ENCODE results near the gene PSMD6. TPM values are rescaled to one million over a fixed set of nuclear protein-coding genes. Genes with fewer than 3 reads are reported as not detected.

Gene PSMD6
- total and polyA plus RNA-seq, 2 donors (not counting 3 experiments of a cell fraction or from before 2014, with no cell fraction given) = 53.7 to 90.8 TPM

GRCh38 chr3:63961891-63962290 lies 61.4 kb downstream of the PSMD6 start:
- no peak overlapping the region for H3K4me2 ChIP-seq (ENCODE audit: insufficient read depth, low read length)
- H3K4me1 ChIP-seq (ENCODE audit: control insufficient read depth, extremely low read depth, insufficient read depth, low read length) = peaks cover 22% of the 10 kb centered on the region
- dilution Hi-C loops (cut with MboI; ENCODE audit: extremely low pct_ligation_motif_present, low sequenced_read_pairs) (no loop called here), intact Hi-C loops (cut with micrococcal nuclease) (loop anchor here (5.0 kb wide), 2 partner anchors 50 to 100 kb away; partner anchors contain the start of genes ATXN7, SCAANT1 and THOC7)
- H4K20me1 ChIP-seq (replicated peaks; ENCODE audit: control insufficient read depth, extremely low read depth, insufficient read depth, low read length) = peaks cover 3% of the 10 kb centered on the region
- H3K27ac ChIP-seq (ENCODE audit: insufficient read depth, low read depth, low read length) = no peak overlapping the region
- H3K79me2 ChIP-seq (ENCODE audit: control insufficient read depth, insufficient read depth, low read length) = peaks cover 43% of the 10 kb centered on the region
- ChIA-PET POLR2A (no interaction called here), CTCF (interaction anchor here (0.6 to 3.7 kb wide), 22 partner anchors 10 to 618 kb away, joined by 3 to 34 read pairs (median 4); partner anchors contain the start of gene SCAANT1)
- peak; percentile 37 for FAIRE-seq
- H2AFZ ChIP-seq (ENCODE audit: low read depth, low read length) = no peak overlapping the region
- BruUV-seq (replicated peaks) = no TSS peak
- DNase-seq (ENCODE audit: low read depth, low spot score) = peak; percentile 65
- H3K9me1 ChIP-seq (replicated peaks; ENCODE audit: control insufficient read depth, extremely low read depth, insufficient read depth, low read length) = no peaks in the 10 kb centered on the region
- no peak overlapping the region for H3K4me3 ChIP-seq (replicated peaks in 1 of 3; ENCODE audit: insufficient read depth in 1 of 3, low read depth in 1 of 3, low read length in 3 of 3)
- H3K27me3 ChIP-seq (ENCODE audit: control insufficient read depth in 2 of 2, insufficient read depth in 2 of 2, low read length in 2 of 2) = no peaks in the 10 kb centered on the region
- TF ChIP-seq, protein P1, sequence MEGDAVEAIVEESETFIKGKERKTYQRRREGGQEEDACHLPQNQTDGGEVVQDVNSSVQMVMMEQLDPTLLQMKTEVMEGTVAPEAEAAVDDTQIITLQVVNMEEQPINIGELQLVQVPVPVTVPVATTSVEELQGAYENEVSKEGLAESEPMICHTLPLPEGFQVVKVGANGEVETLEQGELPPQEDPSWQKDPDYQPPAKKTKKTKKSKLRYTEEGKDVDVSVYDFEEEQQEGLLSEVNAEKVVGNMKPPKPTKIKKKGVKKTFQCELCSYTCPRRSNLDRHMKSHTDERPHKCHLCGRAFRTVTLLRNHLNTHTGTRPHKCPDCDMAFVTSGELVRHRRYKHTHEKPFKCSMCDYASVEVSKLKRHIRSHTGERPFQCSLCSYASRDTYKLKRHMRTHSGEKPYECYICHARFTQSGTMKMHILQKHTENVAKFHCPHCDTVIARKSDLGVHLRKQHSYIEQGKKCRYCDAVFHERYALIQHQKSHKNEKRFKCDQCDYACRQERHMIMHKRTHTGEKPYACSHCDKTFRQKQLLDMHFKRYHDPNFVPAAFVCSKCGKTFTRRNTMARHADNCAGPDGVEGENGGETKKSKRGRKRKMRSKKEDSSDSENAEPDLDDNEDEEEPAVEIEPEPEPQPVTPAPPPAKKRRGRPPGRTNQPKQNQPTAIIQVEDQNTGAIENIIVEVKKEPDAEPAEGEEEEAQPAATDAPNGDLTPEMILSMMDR (IDR thresholded peaks at IDR 0.05; ENCODE audit: extremely low read depth in 1 of 2, insufficient read depth in 1 of 2, low read depth in 1 of 2, low read length in 2 of 2) = peak; percentile 17 to 49
- no peak for TF ChIP-seq MYC (IDR thresholded peaks at IDR 0.05; ENCODE audit: low read depth, low read length)
- TF ChIP-seq POLR2AphosphoS5 (IDR thresholded peaks at IDR 0.05; ENCODE audit: insufficient read depth, low read depth, low read length) = no peak
- H3K9me3 ChIP-seq (replicated peaks; ENCODE audit: control insufficient read depth, insufficient read depth, low read length) = no peaks in the 10 kb centered on the region
- no peak overlapping the region for H3K9ac ChIP-seq (replicated peaks; ENCODE audit: extremely low read depth, insufficient read depth, low read length)
- H3K36me3 ChIP-seq (ENCODE audit: control insufficient read depth in 2 of 2, extremely low read depth in 1 of 2, insufficient read depth in 2 of 2, low read length in 2 of 2) = no peaks in the 10 kb centered on the region

Small RNA genes lying within 50 kb of the gene (small RNA-seq; reads per million reads assigned to genes)
- not detected for gene RF00012 (ENCODE audit: insufficient read depth, insufficient read length, low read depth, low replicate concordance)

Other genes starting within 250 kb of the PSMD6 start
- not detected in 2 replicates for gene C3orf49, start 204.2 kb downstream of the PSMD6 start, total RNA-seq
- gene C3orf49, start 204.2 kb downstream of the PSMD6 start, polyA plus RNA-seq = not detected in 2 replicates
- 68.7 and 69.4 TPM in 2 replicates for gene THOC7, start 159.7 kb downstream of the PSMD6 start, total RNA-seq
- 11.6 and 16.9 TPM in 2 replicates for gene THOC7, start 159.7 kb downstream of the PSMD6 start, polyA plus RNA-seq
- 27.1 and 34.7 TPM in 2 replicates for gene ATXN7, start 159.6 kb downstream of the PSMD6 start, total RNA-seq
- gene ATXN7, start 159.6 kb downstream of the PSMD6 start, polyA plus RNA-seq = 21.2 and 28.6 TPM in 2 replicates
- gene SCAANT1, start 111.1 kb downstream of the PSMD6 start, total RNA-seq = not detected in 2 replicates
- not detected in 2 replicates for gene SCAANT1, start 111.1 kb downstream of the PSMD6 start, polyA plus RNA-seq
- 7.1 and 8.9 TPM in 2 replicates for gene PRICKLE2, start 202.0 kb upstream of the PSMD6 start, total RNA-seq
- 2.8 and 3.0 TPM in 2 replicates for gene PRICKLE2, start 202.0 kb upstream of the PSMD6 start, polyA plus RNA-seq

Data from endothelial cell of umbilical vein (primary cell).